Activated CD4-positive, alpha-beta T cell treated with anti-CD3 and anti-CD28 coated beads, Interleukin-10, Interleukin-2, amounts not matched to agents 100 ng/mL and 50 ng/mL, durations not matched to agents 16 hours and 8 hours (primary cell): Measurements from ENCODE around the gene SLC25A44.
"Not testable (repeated sequence)": the region's sequence is repeated elsewhere in the genome, so short reads cannot be mapped to it uniquely, and the experiment has no call there.

Experiments used
- DNase-seq: peaks from one replicate; pipeline ENCODE4 v3.0.0-alpha.2; 2020

SLC25A44 gene

DNA sequence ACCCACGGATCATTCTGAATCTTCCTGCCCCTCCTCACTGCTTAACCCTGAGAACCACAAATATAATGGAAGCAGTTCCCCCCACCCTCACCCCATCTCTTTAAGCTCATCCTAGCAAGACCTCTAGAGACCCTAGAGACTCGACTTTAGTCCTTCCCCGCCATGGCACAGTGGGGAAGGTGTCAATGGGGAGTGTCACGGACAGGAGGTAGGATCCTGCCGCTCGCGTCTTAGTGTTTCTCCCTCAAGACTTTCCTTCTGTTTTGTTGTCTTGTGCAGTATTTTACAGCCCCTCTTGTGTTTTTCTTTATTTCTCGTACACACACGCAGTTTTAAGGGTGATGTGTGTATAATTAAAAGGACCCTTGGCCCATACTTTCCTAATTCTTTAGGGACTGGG, 18.2 kb downstream of the SLC25A44 start:
- DNase-seq: no peak

DNA sequence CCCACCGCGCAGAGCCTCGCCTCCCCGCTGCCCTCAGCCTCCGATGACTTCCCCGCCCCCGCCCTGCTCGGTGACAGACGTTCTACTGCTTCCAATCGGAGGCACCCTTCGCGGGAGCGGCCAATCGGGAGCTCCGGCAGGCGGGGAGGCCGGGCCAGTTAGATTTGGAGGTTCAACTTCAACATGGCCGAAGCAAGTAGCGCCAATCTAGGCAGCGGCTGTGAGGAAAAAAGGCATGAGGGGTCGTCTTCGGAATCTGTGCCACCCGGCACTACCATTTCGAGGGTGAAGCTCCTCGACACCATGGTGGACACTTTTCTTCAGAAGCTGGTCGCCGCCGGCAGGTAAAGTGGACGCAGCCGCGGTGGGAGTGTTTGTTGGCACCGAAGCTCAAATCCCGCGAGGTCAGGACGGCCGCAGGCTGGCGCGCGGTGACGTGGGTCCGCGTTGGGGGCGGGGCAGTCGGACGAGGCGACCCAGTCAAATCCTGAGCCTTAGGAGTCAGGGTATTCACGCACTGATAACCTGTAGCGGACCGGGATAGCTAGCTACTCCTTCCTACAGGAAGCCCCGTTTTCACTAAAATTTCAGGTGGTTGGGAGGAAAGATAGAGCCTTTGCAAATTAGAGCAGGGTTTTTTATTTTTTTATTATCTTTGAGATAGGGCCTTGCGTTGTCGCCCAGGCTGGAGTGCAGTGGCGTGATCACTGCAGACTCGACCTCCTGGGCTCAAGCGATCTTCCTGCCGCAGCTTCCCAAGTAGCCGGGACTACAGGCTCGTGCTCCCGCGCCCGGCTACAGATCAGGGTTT, 19.1 kb downstream of the SLC25A44 start, which contains the start of gene PMF1:
Gene PMF1 (plus strand): TSS at position 175 of the 811 bp plus-strand sequence. CDS start 9 bp downstream, at position 184.
- DNase-seq: peak; percentile 98

DNA sequence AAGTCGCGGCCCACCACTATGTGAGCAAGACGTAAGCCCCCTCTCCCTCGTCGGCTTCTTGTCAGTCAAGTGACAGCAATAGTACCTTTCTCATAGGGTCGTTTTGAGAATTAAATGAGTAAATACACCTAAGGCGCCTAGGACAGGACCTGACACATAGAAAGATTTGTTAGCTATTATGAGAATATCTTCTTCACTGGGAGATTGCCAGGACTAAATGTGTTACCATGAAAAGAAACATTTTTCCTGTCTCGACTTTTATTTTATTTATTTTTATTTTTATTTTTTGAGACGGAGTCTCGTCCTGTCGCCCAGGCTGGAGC, 19.7 kb downstream of the SLC25A44 start:
- DNase-seq: peak; percentile 47

DNA sequence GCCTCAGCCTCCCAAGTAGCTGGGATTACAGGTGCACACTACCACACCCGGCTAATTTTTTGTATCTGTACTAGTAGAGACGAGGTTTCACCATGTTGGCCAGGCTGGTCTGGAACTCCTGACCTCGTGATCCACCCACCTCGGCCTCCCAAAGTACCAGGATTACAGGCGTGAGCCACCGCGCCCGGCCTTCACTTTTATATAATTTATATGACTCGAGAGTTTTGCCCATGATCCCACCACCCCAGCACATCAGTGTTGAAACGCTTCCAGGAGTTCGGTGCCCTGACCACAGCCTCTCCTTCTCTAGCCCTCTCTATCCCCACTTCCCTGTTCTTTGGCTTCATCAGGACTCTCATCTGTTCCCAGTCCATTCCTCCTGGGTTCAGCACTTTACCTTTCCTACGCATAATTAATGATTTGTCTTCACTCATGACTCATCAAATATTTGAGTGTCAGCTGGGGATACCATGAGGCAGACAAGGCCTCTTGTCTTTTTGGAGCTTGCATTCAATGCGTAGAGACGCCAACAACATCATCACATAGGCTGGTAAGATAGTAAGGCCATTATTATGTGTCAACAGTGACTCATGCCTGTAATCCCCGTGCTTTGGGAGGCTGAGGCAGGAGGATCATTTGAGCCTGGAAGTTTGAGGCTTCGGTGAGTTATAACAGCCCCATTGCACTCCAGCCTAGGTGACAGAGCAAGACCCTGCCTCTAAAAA, 20.3 kb downstream of the SLC25A44 start:
- DNase-seq: peak; percentile 86

DNA sequence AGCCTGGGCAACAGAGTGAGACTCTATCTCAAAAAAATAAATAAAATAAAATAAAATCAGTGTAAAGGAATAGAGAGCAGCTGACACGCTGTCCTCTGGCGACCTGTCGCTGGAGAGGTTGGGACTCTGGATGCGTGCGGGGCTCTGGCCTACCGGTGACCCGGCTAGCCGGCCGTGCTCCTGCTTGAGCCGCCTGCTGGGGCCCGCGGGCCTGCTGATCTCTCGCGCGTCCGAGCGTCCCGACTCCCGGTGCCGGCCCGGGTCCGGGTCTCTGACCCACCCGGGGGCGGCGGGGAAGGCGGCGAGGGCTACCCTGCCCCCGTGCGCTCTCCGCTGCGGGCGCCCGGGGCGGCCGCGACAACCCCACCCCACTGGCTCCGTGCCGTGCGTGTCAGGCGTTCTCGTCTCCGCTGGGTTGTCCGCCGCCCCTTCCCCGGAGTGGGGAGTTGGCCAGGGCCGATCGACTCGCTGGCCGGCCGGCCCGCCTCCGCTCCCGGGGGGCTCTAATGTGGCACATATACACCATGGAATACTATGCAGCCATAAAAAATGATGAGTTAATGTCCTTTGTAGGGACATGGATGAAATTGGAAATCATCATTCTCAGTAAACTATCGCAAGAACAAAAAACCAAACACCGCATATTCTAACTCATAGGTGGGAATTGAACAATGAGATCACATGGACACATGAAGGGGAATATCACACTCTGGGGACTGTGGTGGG, 22.6 kb downstream of the SLC25A44 start:
- DNase-seq: not testable (repeated sequence)

DNA sequence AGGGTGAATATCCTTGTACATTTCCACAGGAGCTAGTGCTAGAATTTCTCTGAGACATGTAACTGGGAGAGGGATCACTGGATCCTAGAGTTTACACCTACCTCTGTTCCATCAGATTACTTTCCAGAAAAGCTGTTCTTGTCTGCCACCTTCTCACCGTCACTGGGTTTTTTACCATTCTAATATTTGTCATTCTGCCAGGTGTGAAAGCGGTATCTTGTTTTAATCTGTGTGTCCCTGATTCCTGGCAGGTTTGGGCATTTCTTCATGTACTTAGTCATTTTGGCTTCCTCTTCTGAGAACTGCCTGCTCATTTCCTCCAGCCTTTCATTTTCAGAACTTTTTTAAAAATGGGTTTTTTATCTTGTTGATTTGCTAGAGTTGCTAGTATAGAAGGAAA, 24.0 kb downstream of the SLC25A44 start:
- peak; percentile 93 for DNase-seq

DNA sequence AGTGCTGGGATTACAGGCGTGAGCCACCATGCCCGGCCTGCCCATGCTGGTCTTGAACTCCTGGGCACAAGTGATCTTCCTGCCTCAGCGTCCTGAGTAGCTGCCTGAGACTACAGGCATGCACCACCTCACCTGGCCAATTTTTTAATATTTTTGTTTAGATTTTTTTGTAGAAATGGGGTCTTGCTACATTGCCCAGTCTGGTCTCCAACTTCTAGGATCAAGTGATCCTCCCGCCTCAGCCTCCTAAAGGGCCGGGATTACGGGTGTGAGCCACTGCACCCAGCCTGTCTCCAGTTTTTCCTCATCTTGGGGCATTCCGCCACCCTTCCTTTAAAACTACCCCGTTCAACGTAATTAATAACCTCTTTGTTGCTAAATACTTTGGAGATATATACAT, 26.3 kb downstream of the SLC25A44 start:
- DNase-seq: no peak

DNA sequence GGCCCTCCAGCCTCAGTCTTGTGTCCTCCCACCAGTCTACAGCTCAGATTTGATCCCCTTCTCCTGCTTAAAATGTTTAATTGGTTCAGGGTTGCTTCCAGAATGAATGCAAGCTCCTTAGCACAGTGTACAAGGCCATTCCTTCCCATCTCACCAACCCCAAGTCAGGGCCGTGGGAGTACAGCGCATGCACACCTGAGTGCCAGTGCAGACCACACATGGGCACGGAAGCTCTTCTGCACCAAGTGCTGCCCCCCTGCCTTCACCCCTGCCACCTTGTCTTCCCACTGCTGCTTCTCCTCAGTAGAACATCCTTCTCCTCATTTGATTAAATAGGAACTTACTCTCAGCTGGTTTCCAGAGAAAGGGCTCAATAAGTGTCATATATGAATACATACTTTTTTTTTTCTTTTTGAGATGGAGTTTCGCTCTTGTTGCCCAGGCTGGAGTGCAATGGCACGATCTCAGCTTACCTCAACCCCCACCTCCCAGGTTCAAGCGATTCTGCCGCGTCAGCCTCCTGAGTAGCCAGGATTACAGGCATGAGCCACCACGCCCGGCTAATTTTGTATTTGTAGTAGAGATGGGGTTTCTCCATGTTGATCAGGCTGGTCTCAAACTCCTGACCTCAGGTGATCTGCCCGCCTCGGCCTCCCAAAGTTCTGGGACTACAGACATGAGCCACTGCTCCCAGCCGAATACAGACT, 28.2 kb downstream of the SLC25A44 start:
- DNase-seq: peak; percentile 38

DNA sequence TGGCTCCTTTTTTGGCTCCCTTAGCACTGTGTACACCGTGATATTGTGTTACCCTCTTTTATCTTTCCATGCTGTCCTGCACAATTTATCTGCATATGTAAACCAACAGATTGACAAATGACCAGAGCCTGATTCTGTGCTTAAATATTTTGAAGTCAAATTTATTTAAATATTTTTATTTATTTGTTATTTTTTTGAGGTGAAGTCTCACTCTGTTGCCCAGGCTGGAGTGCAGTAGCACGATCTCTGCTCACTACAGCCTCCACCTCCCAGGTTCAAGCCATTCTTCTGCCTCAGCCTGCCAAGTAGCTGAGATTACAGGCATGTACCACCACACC, 31.7 kb downstream of the SLC25A44 start:
- no peak for DNase-seq

DNA sequence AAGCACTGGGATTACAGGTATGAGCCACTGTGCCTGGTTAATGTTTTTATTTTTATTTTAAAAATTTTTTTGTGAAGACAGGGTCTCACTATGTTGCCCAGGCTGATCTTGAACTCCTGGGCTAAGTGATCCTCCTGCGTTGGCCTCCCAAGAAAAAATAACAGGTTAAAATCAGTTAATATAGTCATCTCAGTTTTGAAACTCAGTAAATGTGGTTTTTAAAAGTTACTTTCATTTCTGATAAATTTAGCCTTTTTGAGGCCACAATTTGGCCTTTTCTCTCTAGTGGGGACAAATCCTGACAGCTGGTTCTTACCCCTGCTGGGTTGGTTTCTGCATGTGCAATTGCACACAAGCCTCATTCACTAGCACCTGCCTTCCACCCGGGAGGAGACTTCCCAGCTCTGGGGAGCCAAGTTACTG, 32.2 kb downstream of the SLC25A44 start:
- peak; percentile 88 for DNase-seq

DNA sequence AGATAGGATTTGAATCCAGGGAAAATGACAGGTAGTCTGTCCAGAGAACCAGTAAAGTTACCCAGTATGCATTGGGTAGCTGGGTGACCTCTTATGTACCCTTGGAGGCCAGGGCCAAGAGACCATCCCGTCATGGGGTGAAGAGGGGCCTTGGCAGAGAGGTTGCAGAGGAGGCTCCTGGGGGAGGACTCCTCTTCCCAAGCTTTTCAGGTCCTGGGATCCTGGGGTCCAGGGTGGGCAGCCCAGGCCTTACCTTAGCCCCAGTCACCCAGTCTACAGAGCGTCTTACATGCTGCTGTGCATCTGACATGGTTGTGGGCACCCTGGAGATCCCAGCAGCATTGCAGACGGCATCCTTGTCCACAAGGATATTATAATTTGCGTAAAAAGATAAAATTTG, 32.9 kb downstream of the SLC25A44 start:
- DNase-seq: no peak

DNA sequence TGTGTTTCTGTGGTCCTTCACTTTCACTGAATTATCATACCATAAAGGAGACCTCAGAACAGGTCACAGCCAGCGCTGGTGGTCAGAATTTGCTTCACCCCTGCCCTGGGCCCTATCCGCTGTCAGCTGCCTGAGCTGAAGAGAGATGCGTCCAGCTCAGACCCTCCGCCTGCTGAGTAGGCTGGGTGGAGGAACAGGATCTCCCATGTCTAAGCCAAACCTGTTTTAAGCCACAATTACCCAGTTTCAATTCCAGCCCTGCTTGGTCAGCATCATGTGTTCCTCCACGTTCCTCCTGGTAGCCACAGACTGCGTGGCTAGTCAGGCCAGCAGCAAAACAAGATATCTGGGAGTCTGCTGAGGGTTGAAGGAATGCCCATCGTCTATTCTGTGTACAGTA, 34.6 kb downstream of the SLC25A44 start:
- DNase-seq: no peak

DNA sequence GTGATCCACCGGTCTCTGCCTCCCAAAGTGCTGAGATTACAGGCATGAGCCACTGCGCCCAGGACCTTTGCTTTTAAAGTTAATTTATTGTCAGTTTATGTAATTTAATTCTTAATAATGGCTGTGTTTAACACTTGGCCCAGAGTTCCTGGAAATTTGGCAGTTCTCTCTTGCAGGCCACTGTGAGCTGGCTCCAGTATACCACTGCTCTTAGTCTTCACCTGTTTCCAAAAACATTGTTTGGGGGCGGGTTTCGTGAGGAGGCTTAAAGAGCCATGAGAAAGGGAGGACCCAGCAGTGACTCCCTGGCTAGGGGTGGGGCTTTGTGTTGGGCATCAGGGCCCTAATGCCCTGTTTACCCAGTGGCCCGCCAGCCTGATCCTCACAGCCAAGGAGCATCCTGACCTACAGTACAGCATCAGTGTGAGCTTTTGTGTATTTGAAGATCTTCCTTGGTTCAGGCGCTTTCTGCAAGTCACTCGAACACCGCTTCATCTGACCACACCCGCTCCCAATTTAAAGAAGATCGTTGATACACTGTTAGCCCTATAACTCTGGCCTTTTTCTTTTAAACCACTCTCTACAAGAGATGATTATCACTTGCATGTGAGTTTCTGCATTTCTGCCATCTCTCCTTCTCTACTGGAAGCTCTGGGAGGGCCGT, 36.0 kb downstream of the SLC25A44 start:
- no peak for DNase-seq

DNA sequence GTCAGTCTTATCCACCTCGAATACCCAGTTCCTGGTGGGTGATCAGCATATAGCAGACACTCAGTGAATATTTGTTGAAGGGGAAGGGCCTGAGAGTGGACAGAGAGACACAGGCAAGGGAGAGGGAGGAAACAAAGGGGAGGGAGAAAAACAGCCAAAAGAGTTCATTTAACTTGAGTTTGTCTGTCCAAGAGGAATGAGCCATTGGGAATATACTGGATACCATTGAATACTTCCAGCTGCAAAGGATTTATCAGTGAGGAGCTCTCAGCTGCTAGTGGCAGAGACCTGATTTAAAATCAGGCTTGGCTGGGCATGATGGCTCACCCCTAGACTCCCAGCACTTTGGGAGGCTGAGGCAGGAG, 36.6 kb downstream of the SLC25A44 start:
- no peak for DNase-seq

DNA sequence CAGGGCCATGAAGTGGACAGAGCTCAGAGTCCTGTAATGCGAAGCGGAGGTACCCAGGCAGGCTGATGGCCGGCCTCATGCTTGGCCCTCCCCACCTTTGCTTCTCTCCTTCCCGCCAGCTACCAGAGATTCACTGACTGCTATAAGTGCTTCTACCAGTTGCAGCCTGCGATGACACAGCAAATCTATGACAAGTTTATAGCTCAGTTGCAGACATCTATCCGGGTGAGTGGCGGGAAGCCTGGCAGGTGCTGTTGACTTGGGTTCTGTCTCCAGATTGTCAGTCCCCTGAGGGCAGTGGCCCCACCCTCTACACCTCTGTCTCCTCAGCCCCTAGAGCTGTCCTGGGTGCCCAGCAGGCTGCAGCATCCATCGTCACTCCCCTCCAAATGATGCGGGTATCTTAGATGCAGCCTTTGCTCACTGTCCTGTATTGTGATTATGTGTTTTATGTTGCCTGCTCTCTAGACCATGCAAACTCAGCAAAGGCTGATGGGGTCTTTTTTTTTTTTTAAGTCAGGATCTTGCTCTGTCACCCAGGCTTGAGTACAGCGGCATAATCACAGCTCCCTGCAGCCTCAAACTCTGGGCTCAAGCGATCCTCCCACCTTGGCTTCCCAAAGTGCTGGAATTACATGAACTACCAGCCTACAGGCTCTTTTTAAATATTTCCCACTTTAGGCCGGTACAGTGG, 38.4 kb downstream of the SLC25A44 start:
- no peak for DNase-seq

DNA sequence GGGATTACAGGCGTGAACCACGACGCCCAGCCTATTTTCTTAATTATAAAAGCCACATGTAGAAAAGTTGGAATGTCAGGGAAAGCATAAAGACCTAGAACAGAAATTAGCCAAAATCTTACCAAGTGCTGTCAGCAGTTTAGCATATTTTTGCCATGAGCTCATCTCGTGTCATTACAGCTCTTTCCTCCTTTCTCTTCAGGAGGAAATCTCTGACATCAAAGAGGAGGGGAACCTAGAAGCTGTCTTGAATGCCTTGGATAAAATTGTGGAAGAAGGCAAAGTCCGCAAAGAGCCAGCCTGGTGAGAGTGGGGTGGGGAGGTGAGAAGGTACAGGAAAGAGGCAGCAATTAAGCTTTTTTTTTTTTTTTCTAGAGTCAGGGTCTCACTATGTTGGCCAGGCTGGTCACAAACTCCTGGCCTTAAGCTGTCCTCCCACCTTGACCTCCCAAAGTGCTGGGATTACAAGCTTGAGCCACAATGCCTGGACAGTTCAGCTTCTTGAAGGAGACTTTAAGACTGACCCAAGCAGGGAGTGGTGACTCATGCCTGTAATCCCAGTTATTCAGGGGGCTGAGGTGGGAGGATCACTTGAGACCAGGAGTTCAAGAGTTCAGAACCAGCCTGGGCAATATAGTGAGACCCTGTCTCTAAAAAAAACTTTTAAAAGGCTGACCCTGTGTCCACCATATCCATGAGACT, 39.7 kb downstream of the SLC25A44 start:
- no peak for DNase-seq

DNA sequence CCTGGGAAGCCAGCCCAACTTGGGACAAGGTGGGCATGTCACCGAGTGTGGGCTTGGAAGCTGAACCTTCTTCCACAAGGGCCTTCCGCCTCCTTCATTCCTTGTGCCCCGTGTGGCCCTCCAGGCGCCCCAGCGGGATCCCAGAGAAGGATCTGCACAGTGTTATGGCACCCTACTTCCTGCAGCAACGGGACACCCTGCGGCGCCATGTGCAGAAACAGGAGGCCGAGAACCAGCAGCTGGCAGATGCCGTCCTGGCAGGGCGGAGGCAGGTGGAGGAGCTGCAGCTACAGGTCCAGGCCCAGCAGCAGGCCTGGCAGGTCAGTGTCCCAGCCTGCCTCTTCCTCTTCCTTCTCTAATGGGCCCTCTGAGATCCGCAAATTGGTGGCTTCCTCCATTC, 42.3 kb downstream of the SLC25A44 start:
- no peak for DNase-seq

DNA sequence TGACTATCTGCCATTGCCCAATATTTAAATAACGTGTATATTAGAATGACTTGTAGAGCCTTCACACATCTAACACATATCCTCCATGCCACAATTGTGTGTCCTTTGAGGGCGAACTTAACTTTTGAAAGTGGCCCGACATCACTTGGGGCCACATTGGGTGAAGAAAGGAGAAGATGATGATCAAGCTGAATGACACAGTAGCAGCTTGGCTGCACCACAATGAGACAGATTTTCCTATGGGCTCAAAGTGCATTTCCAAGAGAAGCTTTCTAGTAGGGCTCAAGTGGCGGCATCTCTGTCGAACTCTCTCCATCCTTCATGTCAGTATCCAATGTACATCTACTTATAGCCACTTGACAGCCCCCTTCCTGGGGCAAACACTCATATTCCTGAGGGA, 44.3 kb downstream of the SLC25A44 start:
- DNase-seq: no peak

DNA sequence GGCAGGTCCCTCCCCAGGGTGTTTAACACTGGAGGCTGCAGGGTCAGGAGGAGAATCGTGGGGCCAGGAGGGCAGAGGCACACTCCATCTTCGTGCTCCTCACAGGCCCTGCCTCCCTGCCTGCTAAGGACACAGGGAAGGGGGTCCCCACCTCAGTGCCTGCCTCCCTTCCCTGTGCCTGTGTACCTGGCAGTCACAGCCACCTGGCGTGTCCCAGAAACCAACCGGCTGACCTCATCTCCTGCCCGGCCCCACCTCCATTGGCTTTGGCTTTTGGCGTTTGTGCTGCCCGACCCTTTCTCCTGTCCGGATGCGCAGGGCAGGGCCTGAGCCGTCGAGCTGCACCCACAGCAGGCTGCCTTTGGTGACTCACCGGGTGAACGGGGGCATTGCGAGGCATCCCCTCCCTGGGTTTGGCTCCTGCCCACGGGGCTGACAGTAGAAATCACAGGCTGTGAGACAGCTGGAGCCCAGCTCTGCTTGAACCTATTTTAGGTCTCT, 47.5 kb downstream of the SLC25A44 start:
- DNase-seq: no peak

DNA sequence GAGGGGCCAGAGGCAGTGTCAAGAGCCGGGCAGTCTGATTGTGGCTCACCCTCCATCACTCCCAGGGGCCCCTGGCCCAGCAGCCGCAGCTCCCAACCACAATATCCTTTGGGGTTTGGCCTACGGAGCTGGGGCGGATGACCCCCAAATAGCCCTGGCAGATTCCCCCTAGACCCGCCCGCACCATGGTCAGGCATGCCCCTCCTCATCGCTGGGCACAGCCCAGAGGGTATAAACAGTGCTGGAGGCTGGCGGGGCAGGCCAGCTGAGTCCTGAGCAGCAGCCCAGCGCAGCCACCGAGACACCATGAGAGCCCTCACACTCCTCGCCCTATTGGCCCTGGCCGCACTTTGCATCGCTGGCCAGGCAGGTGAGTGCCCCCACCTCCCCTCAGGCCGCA, 48.0 kb downstream of the SLC25A44 start, which contains the start of gene BGLAP:
Gene BGLAP (plus strand): TSS at position 259 of the 400 bp plus-strand sequence. CDS start 48 bp downstream, at position 307.
- no peak for DNase-seq

DNA sequence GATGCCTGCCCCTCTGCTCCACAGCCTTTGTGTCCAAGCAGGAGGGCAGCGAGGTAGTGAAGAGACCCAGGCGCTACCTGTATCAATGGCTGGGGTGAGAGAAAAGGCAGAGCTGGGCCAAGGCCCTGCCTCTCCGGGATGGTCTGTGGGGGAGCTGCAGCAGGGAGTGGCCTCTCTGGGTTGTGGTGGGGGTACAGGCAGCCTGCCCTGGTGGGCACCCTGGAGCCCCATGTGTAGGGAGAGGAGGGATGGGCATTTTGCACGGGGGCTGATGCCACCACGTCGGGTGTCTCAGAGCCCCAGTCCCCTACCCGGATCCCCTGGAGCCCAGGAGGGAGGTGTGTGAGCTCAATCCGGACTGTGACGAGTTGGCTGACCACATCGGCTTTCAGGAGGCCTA, 48.8 kb downstream of the SLC25A44 start:
- DNase-seq: no peak
